PC-3 (cell line): ENCODE results near the gene ACBD7.

Source experiments
- CTCF ChIP-seq: fragments of 300-600 bp; sonication (generic); conservative IDR thresholded peaks from 2 replicates; pipeline ENCODE4 v1.5.1; 2017; ENCODE audit warnings: antibody characterized with exemption, low read depth, mild to moderate bottlenecking, low read length
- EZH2 ChIP-seq: fragments of 300-600 bp; sonication (generic); IDR thresholded peaks from one replicate; pipeline ENCODE4 v1.6.1; 2017; ENCODE audit warnings: antibody characterized with exemption, mild to moderate bottlenecking, low read length; ENCODE audit not compliant: unreplicated experiment
- EZH2phosphoT487 ChIP-seq: fragments of 300-600 bp; sonication (generic); IDR thresholded peaks from 2 replicates; pipeline ENCODE4 v1.6.1; 2018; ENCODE audit warnings: mild to moderate bottlenecking, antibody characterized with exemption, low read length, borderline replicate concordance

- no peak for TF ChIP-seq CTCF
- TF ChIP-seq EZH2, result no peak
- no peak for TF ChIP-seq EZH2phosphoT487
These were observed 24.1 kb upstream of the ACBD7 start for GRCh38 chr10:15112657-15113056.
